IMR-90 (cell line): Measurements from ENCODE around the gene SLC30A2. TPM values are rescaled to one million over a fixed set of nuclear protein-coding genes. Genes with fewer than 3 reads are reported as not detected.

Source experiments
- ATAC-seq: fragments of 200-7000 bp; cut with Tn5 transposase; 2 replicates; pipeline ENCODE4 v1.9.1; 2020; ENCODE audit warnings: low read depth, mild to moderate bottlenecking, moderate library complexity
- BruUV-seq: library from RNA; stranded (reverse); fragments of 400-500 nt; replicated peaks from 2 replicates; lab custom pipeline; 2021; lab: Mats Ljungman, UMichigan
- CTCF ChIA-PET: fragments of 300-600 bp; formaldehyde crosslinking; extraction: SDS; loops from one replicate; lab custom pipeline; 2021; ENCODE audit warnings: antibody characterized with exemption; lab: Yijun Ruan, JAX
- POLR2A ChIA-PET: fragments of 300-600 bp; sonication (Branson Sonifier 250); formaldehyde crosslinking; loops from one replicate; lab custom pipeline; 2022; ENCODE audit warnings: antibody characterized with exemption; ENCODE audit not compliant: unreplicated experiment; lab: Charles Lee
- DNase-seq: peaks from one replicate; pipeline ENCODE4 v3.0.0; 2013
- H2AFZ ChIP-seq: replicated peaks from 2 replicates; pipeline ENCODE3; 2013; ENCODE audit warnings: low read length, mild to moderate bottlenecking; ENCODE audit not compliant: poor library complexity
- H2AK5ac ChIP-seq: 2 replicates; pipeline ENCODE4 v1.6.1; 2013; ENCODE audit warnings: low read depth, low read length, inconsistent platforms
- H2AK9ac ChIP-seq: replicated peaks from 2 replicates; pipeline ENCODE3; 2013; ENCODE audit warnings: mild to moderate bottlenecking, low read depth, low read length, moderate library complexity; ENCODE audit not compliant: poor library complexity
- H2BK120ac ChIP-seq: 2 replicates; pipeline ENCODE4 v1.6.1; 2013; ENCODE audit warnings: low read depth, low read length, inconsistent platforms
- H2BK15ac ChIP-seq: 3 replicates; pipeline ENCODE4 v1.6.1; 2013; ENCODE audit warnings: low read depth, low read length, inconsistent platforms
- H2BK20ac ChIP-seq: 2 replicates; pipeline ENCODE4 v1.6.1; 2013; ENCODE audit warnings: low read depth, mild to moderate bottlenecking, inconsistent platforms, low read length, moderate library complexity
- H2BK5ac ChIP-seq: 2 replicates; pipeline ENCODE4 v1.6.1; 2013; ENCODE audit warnings: mild to moderate bottlenecking, low read depth, low read length, inconsistent platforms; ENCODE audit not compliant: poor library complexity, severe bottlenecking
- H3K14ac ChIP-seq: replicated peaks from 2 replicates; pipeline ENCODE4 v1.6.1; 2013; ENCODE audit warnings: low read depth, low read length, inconsistent platforms
- H3K18ac ChIP-seq: 2 replicates; pipeline ENCODE4 v1.6.1; 2013; ENCODE audit warnings: low read depth, low read length, control low read depth
- H3K23ac ChIP-seq: 2 replicates; pipeline ENCODE4 v1.6.1; 2013; ENCODE audit warnings: low read depth, low read length, inconsistent platforms
- H3K27ac ChIP-seq: 2 replicates; pipeline ENCODE4 v1.5.1; 2013; ENCODE audit warnings: mild to moderate bottlenecking, control low read depth, low read length; ENCODE audit not compliant: insufficient read depth
- H3K27me3 ChIP-seq: 2 replicates; pipeline ENCODE4 v1.6.1; 2013; ENCODE audit warnings: low read length; ENCODE audit not compliant: control insufficient read depth, insufficient read depth
- H3K36me3 ChIP-seq: 2 replicates; pipeline ENCODE4 v1.6.1; 2013; ENCODE audit warnings: low read length, mixed read lengths; ENCODE audit not compliant: control insufficient read depth, insufficient read depth
- H3K4ac ChIP-seq: 2 replicates; pipeline ENCODE4 v1.6.1; 2013; ENCODE audit warnings: low read depth, low read length, inconsistent platforms
- H3K4me1 ChIP-seq: 2 replicates; pipeline ENCODE4 v1.6.1; 2013; ENCODE audit warnings: low read length, mixed read lengths; ENCODE audit not compliant: control insufficient read depth, insufficient read depth
- H3K4me2 ChIP-seq: 2 replicates; pipeline ENCODE4 v1.6.1; 2013; ENCODE audit warnings: low read depth, mild to moderate bottlenecking, control low read depth, low read length, moderate library complexity
- H3K4me3 ChIP-seq: 2 replicates; pipeline ENCODE4 v1.5.1; 2013; ENCODE audit warnings: low read depth, mild to moderate bottlenecking, control low read depth, low read length, moderate library complexity; ENCODE audit not compliant: insufficient read depth
- H3K56ac ChIP-seq: 2 replicates; pipeline ENCODE4 v1.6.1; 2013; ENCODE audit warnings: low read length, inconsistent platforms; ENCODE audit not compliant: insufficient read depth; ENCODE audit errors: extremely low read depth
- H3K79me1 ChIP-seq, 2 experiments: 2 replicates each; pipeline ENCODE4 v1.6.1; 2013; ENCODE audit warnings: low read length in 2 of 2, inconsistent platforms in 1 of 2, low read depth in 1 of 2
- H3K9ac ChIP-seq: 2 replicates; pipeline ENCODE4 v1.6.1; 2013; ENCODE audit warnings: low read depth, low read length, control low read depth
- H3K9me1 ChIP-seq: 2 replicates; pipeline ENCODE4 v1.6.1; 2013; ENCODE audit warnings: low read length, inconsistent platforms; ENCODE audit not compliant: insufficient read depth
- H3K9me3 ChIP-seq: 2 replicates; pipeline ENCODE4 v1.6.1; 2013; ENCODE audit warnings: low read length; ENCODE audit not compliant: control insufficient read depth, insufficient read depth
- H4K20me1 ChIP-seq: 2 replicates; pipeline ENCODE4 v1.6.1; 2013; ENCODE audit warnings: low read length, inconsistent platforms; ENCODE audit not compliant: insufficient read depth
- H4K5ac ChIP-seq: 2 replicates; pipeline ENCODE4 v1.6.1; 2013; ENCODE audit warnings: mild to moderate bottlenecking, low read depth, low read length, control low read depth
- H4K8ac ChIP-seq, 2 experiments: 2 replicates each; pipeline ENCODE4 v1.6.1; 2013; ENCODE audit warnings: low read depth in 2 of 2, low read length in 2 of 2, control low read depth in 1 of 2, inconsistent platforms in 1 of 2
- H4K91ac ChIP-seq: 2 replicates; pipeline ENCODE4 v1.6.1; 2013; ENCODE audit warnings: low read depth, low read length, inconsistent platforms; ENCODE audit not compliant: insufficient read depth
- BHLHE40 ChIP-seq: fragments of 150-350 bp; IDR thresholded peaks from 2 replicates; pipeline ENCODE4 v1.6.1; 2016; ENCODE audit warnings: mild to moderate bottlenecking, low read depth, low read length
- CEBPB ChIP-seq: IDR thresholded peaks from 2 replicates; pipeline ENCODE4 v1.6.1; 2012; ENCODE audit warnings: low read depth, low read length, improper control_type of control experiment
- CHD1 ChIP-seq: IDR thresholded peaks from 2 replicates; pipeline ENCODE4 v1.6.1; 2012; ENCODE audit warnings: low read depth, low read length, improper control_type of control experiment
- FOS ChIP-seq: fragments of 150-350 bp; IDR thresholded peaks from 2 replicates; pipeline ENCODE4 v1.6.1; 2016; ENCODE audit warnings: low read depth, low read length
- MAFK ChIP-seq: IDR thresholded peaks from 2 replicates; pipeline ENCODE4 v1.6.1; 2012; ENCODE audit warnings: low read depth, low read length, improper control_type of control experiment
- MAZ ChIP-seq: IDR thresholded peaks from 2 replicates; pipeline ENCODE4 v1.6.1; 2012; ENCODE audit warnings: low read depth, mild to moderate bottlenecking, low read length, improper control_type of control experiment, moderate library complexity, borderline replicate concordance
- MXI1 ChIP-seq: IDR thresholded peaks from 2 replicates; pipeline ENCODE4 v1.6.1; 2012; ENCODE audit warnings: low read depth, mild to moderate bottlenecking, low read length, moderate library complexity, borderline replicate concordance
- NFE2L2 ChIP-seq: fragments of 150-350 bp; IDR thresholded peaks from 2 replicates; pipeline ENCODE4 v1.6.1; 2016; ENCODE audit warnings: low read depth, mild to moderate bottlenecking, low read length
- POLR2A ChIP-seq: IDR thresholded peaks from 2 replicates; pipeline ENCODE4 v1.6.1; 2012; ENCODE audit warnings: mild to moderate bottlenecking, low read depth, low read length
- RAD21 ChIP-seq: IDR thresholded peaks from 2 replicates; pipeline ENCODE4 v1.6.1; 2012; ENCODE audit warnings: low read length, improper control_type of control experiment
- RCOR1 ChIP-seq: IDR thresholded peaks from 2 replicates; pipeline ENCODE4 v1.6.1; 2012; ENCODE audit warnings: mild to moderate bottlenecking, low read length, improper control_type of control experiment; ENCODE audit not compliant: insufficient replicate concordance
- RFX5 ChIP-seq: IDR thresholded peaks from 2 replicates; pipeline ENCODE4 v1.8.0; 2012; ENCODE audit warnings: low read depth, mild to moderate bottlenecking, low read length, moderate library complexity
- WGBS, 2 experiments: methylation state at CpG; one replicate each; pipeline versions ENCODE4 v1.1.5 to v1.1.7; 2013; ENCODE audit warnings: missing lambda C conversion rate in 2 of 2; ENCODE audit not compliant: insufficient read length in 1 of 2; ENCODE audit errors: extremely low coverage in 2 of 2; 5-methylcytosine and 5-hydroxymethylcytosine counted together
- dilution Hi-C: fragments of 300-500 bp; cut with HindIII; formaldehyde crosslinking; loops from one replicate; pipeline ENCODE4 v1.14.3; 2018; ENCODE audit warnings: low sequenced_read_pairs; ENCODE audit not compliant: unreplicated experiment
- in situ Hi-C: fragments of 300-500 bp; cut with MboI; formaldehyde crosslinking; loops from 3 replicates; pipeline ENCODE4 v1.14.3; 2019; ENCODE audit warnings: low sequenced_read_pairs, inconsistent platforms, mixed read lengths
- intact Hi-C: fragments of 100-400 bp; cut with micrococcal nuclease; formaldehyde crosslinking; loops from 2 replicates; pipeline ENCODE4 v1.10.0; 2022
- polyA plus RNA-seq, 3 experiments: library from polyadenylated mRNA; depleted of rRNA; stranded (reverse); fragments of >200 nt; gene quantifications; 2 replicates each; pipeline ENCODE4 v1.2.3, GENCODE V29; 2012; ENCODE audit warnings: low replicate concordance in 1 of 3
- total RNA-seq: library from RNA; depleted of rRNA; stranded (reverse); fragments of >200 nt; gene quantifications from 2 replicates; pipeline ENCODE4 v1.2.3, GENCODE V29; 2012
- TF ChIP-seq, protein P1 (sequence below): fragments of 150-350 bp; IDR thresholded peaks from 2 replicates; pipeline ENCODE4 v1.6.1; 2017; ENCODE audit warnings: mild to moderate bottlenecking, antibody characterized with exemption, low read length, low read depth
- TF ChIP-seq, protein P2 (sequence below): conservative IDR thresholded peaks from 2 replicates; pipeline ENCODE4 v1.5.1; 2012; ENCODE audit warnings: mild to moderate bottlenecking, low read depth, low read length, improper control_type of control experiment
- TF ChIP-seq, protein P3 (sequence below): fragments of 150-350 bp; IDR thresholded peaks from 2 replicates; pipeline ENCODE4 v1.6.1; 2016; ENCODE audit warnings: low read depth, mild to moderate bottlenecking, low read length, moderate library complexity, borderline replicate concordance

SLC30A2 gene
- total and polyA plus RNA-seq, 2 of the 4 experiments (the other 2 are of a cell fraction), result not detected

DNA sequence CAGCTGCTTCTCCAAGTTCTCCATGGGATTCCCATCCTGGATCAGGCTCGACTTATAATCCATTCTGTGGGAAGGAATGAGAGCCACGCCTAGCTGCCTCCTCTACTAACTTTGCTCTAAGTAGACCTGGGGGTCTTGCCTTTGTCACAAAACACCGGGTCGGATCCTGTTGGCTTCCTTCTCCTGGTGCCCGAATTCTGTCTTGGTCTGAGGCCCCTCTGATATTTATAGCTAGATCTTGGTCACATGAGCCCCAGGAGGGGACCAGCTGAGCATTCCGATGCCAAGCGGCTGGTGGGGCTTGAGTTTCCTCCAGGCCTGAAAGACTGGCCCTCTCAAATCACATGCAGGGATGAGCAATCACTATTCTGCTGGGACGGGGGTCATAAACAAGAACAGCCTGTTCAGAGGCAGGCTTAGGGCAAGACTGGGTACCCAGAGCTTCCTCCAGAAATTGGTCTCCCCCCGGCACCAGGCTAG, 21.6 kb upstream of the SLC30A2 start, which contains the start of gene TRIM63:
TSS of gene TRIM63 (minus strand) at position 199 of the 480 bp plus-strand sequence. CDS start at position 63, 136 bp downstream.
- in situ Hi-C loops, result no loop called here
- Histone ChIP-seq H4K5ac (no peak within 1 kb of the TSS), H2AK9ac (no peak within 1 kb of the TSS), H2BK15ac (no peak within 1 kb of the TSS), H3K27me3 (peaks cover 69% of the 10 kb centered on the region), H2AK5ac (no peak within 1 kb of the TSS), H2AFZ (peak within 1 kb of the TSS; percentile 13), H4K8ac (no peak within 1 kb of the TSS), H3K9ac (no peak within 1 kb of the TSS), H2BK20ac (no peak within 1 kb of the TSS), H3K23ac (no peak within 1 kb of the TSS), H3K9me1 (no peaks in the 10 kb centered on the region), H4K20me1 (no peaks in the 10 kb centered on the region), H3K4me3 (no peak within 1 kb of the TSS), H2BK120ac (no peak within 1 kb of the TSS), H3K4me2 (no peak within 1 kb of the TSS), H3K56ac (no peak within 1 kb of the TSS), H3K27ac (no peak within 1 kb of the TSS), H3K4me1 (no peaks in the 10 kb centered on the region), H3K79me1 (no peaks in the 10 kb centered on the region), H3K14ac (no peak within 1 kb of the TSS), H3K4ac (no peak within 1 kb of the TSS), H2BK5ac (no peak within 1 kb of the TSS), H4K91ac (no peak within 1 kb of the TSS), H3K36me3 (no peaks in the 10 kb centered on the region), H3K18ac (no peak within 1 kb of the TSS), H3K9me3 (no peaks in the 10 kb centered on the region)
- intact Hi-C loops, result no loop called here
- TF ChIP-seq, protein P1, sequence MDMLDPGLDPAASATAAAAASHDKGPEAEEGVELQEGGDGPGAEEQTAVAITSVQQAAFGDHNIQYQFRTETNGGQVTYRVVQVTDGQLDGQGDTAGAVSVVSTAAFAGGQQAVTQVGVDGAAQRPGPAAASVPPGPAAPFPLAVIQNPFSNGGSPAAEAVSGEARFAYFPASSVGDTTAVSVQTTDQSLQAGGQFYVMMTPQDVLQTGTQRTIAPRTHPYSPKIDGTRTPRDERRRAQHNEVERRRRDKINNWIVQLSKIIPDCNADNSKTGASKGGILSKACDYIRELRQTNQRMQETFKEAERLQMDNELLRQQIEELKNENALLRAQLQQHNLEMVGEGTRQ, result no peak
- TF ChIP-seq CEBPB (no peak), RCOR1 (no peak), MAFK (no peak), RAD21 (no peak), RFX5 (no peak), FOS (no peak), MXI1 (no peak), BHLHE40 (no peak), CHD1 (no peak), POLR2A (no peak), MAZ (no peak), NFE2L2 (no peak)
- TF ChIP-seq, protein P2, sequence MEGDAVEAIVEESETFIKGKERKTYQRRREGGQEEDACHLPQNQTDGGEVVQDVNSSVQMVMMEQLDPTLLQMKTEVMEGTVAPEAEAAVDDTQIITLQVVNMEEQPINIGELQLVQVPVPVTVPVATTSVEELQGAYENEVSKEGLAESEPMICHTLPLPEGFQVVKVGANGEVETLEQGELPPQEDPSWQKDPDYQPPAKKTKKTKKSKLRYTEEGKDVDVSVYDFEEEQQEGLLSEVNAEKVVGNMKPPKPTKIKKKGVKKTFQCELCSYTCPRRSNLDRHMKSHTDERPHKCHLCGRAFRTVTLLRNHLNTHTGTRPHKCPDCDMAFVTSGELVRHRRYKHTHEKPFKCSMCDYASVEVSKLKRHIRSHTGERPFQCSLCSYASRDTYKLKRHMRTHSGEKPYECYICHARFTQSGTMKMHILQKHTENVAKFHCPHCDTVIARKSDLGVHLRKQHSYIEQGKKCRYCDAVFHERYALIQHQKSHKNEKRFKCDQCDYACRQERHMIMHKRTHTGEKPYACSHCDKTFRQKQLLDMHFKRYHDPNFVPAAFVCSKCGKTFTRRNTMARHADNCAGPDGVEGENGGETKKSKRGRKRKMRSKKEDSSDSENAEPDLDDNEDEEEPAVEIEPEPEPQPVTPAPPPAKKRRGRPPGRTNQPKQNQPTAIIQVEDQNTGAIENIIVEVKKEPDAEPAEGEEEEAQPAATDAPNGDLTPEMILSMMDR, result no peak
- TF ChIP-seq, protein P3, sequence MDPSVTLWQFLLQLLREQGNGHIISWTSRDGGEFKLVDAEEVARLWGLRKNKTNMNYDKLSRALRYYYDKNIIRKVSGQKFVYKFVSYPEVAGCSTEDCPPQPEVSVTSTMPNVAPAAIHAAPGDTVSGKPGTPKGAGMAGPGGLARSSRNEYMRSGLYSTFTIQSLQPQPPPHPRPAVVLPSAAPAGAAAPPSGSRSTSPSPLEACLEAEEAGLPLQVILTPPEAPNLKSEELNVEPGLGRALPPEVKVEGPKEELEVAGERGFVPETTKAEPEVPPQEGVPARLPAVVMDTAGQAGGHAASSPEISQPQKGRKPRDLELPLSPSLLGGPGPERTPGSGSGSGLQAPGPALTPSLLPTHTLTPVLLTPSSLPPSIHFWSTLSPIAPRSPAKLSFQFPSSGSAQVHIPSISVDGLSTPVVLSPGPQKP, result no peak
- no TSS peak for BruUV-seq
- ChIA-PET POLR2A (no interaction called here), CTCF (no interaction called here)
- DNase-seq (no peak), ATAC-seq (no peak)
- dilution Hi-C loops, result no loop called here
- WGBS, 2 experiments, result no CpG with 5 or more reads among the region's 9 CpGs
